Measurements from ENCODE around the gene MAP2K1.

- TF ChIP-seq CTCF (optimal IDR thresholded peaks at IDR 0.05 in 1 of 3, IDR thresholded peaks at IDR 0.05 in 1 of 3, conservative IDR thresholded peaks at IDR 0.05 in 1 of 3; ENCODE audit: extremely low read depth in 1 of 3, insufficient read depth in 2 of 3, low read length in 3 of 3), result no peak
- TF ChIP-seq EZH2 (IDR thresholded peaks at IDR 0.05; ENCODE audit: low read length), result no peak
These were observed 42.8 kb downstream of the MAP2K1 start for GRCh38 chr15:66429546-66429945.
